HepG2 (cell line): Measurements from ENCODE around the gene CCDC157. TPM values are rescaled to one million over a fixed set of nuclear protein-coding genes. Genes with fewer than 3 reads are reported as not detected.

Experiments used
- DR1 ChIP-seq: sonication (generic); formaldehyde crosslinking; IDR thresholded peaks from 2 replicates; pipeline ENCODE4 v1.8.0; 2021; ENCODE audit warnings: mild to moderate bottlenecking, missing genetic modification reagents, inconsistent platforms
- ERF ChIP-seq: IDR thresholded peaks from 2 replicates; pipeline ENCODE4 v1.6.1; 2018; ENCODE audit warnings: missing biosample characterization, missing genetic modification reagents
- PRMT3 ChIP-seq: sonication (generic); formaldehyde crosslinking; IDR thresholded peaks from 2 replicates; pipeline ENCODE4 v1.8.1; 2022; ENCODE audit warnings: low read depth, mild to moderate bottlenecking, moderate library complexity, missing genetic modification reagents, borderline replicate concordance
- SIN3A ChIP-seq: IDR thresholded peaks from 2 replicates; pipeline ENCODE4 v1.6.1; 2011; ENCODE audit warnings: low read depth, mild to moderate bottlenecking, control low read depth, low read length, borderline replicate concordance
- SOX6 ChIP-seq, 2 experiments: fragments of 450-650 bp in 1 of 2; sonication (generic) in 1 of 2; formaldehyde crosslinking in 1 of 2; IDR thresholded peaks; 2 replicates each; pipeline versions ENCODE4 v1.4.0 to v1.6.1; 2017 to 2020; ENCODE audit warnings: antibody characterized with exemption in 1 of 2, mild to moderate bottlenecking in 1 of 2, missing genetic modification reagents in 1 of 2
- TCF12 ChIP-seq, 2 experiments: fragments of 450-650 bp in 1 of 2; sonication (generic) in 1 of 2; formaldehyde crosslinking in 1 of 2; IDR thresholded peaks; 2 replicates each; pipeline versions ENCODE4 v1.6.1 to v1.8.0; 2017 to 2022; ENCODE audit warnings: antibody characterized with exemption in 1 of 2, mild to moderate bottlenecking in 1 of 2, missing genetic modification reagents in 1 of 2, moderate library complexity in 1 of 2
- TEAD2 ChIP-seq: sonication (generic); formaldehyde crosslinking; IDR thresholded peaks from 2 replicates; pipeline ENCODE4 v1.9.0; 2021; ENCODE audit warnings: missing genetic modification reagents
- TFAP4 ChIP-seq: sonication (generic); IDR thresholded peaks from 2 replicates; pipeline ENCODE4 v1.6.1; 2016; ENCODE audit warnings: low read depth, borderline replicate concordance
- ZNF570 ChIP-seq: sonication (generic); formaldehyde crosslinking; IDR thresholded peaks from 2 replicates; pipeline ENCODE4 v1.4.0; 2020; ENCODE audit warnings: mild to moderate bottlenecking, missing genetic modification reagents, borderline replicate concordance
- ZNF749 ChIP-seq: sonication (generic); formaldehyde crosslinking; IDR thresholded peaks from 2 replicates; pipeline ENCODE4 v1.8.0; 2022; ENCODE audit warnings: mild to moderate bottlenecking, missing genetic modification reagents, moderate library complexity, borderline replicate concordance
- ZNF75D ChIP-seq: sonication (generic); formaldehyde crosslinking; IDR thresholded peaks from 2 replicates; pipeline ENCODE4 v1.8.1; 2023; ENCODE audit warnings: missing genetic modification reagents, mild to moderate bottlenecking, borderline replicate concordance
- ZNF777 ChIP-seq: sonication (generic); formaldehyde crosslinking; IDR thresholded peaks from 2 replicates; pipeline ENCODE4 v1.4.0; 2020; ENCODE audit warnings: missing genetic modification reagents
- ZNF788 ChIP-seq: sonication (generic); formaldehyde crosslinking; IDR thresholded peaks from 2 replicates; pipeline ENCODE4 v1.5.0; 2020; ENCODE audit warnings: mild to moderate bottlenecking, missing genetic modification reagents, borderline replicate concordance
- ZNF83 ChIP-seq: sonication (generic); formaldehyde crosslinking; IDR thresholded peaks from 2 replicates; pipeline ENCODE4 v1.4.0; 2020; ENCODE audit warnings: missing genetic modification reagents, mild to moderate bottlenecking, borderline replicate concordance
- ZSCAN12 ChIP-seq: sonication (generic); formaldehyde crosslinking; IDR thresholded peaks from 2 replicates; pipeline ENCODE4 v1.9.0; 2021; ENCODE audit warnings: mild to moderate bottlenecking, missing genetic modification reagents
- polyA plus RNA-seq, 8 experiments: library from polyadenylated mRNA; depleted of rRNA in 3 of 8; stranded (reverse) in 7 of 8; unstranded in 1 of 8; fragments of >200 nt; fragmentation: Illumina TruSeq in 4 of 8; extraction: Trizol in 4 of 8; gene quantifications; 2 replicates each; pipeline versions ENCODE4 v1.2.1 to v1.2.3, GENCODE V29; 2011 to 2016; ENCODE audit warnings: low read depth in 4 of 8, missing spikeins in 1 of 8, mixed read lengths in 1 of 8; ENCODE audit not compliant: insufficient read depth in 1 of 8
- total RNA-seq, 5 experiments: library from RNA; depleted of rRNA; stranded (reverse); fragments of >200 nt; fragmentation: Illumina TruSeq; extraction: Trizol; gene quantifications; 2 replicates each; pipeline ENCODE4 v1.2.3, GENCODE V29; 2016; ENCODE audit warnings: low read depth in 1 of 5
- TF ChIP-seq, protein P1 (sequence below): sonication (generic); formaldehyde crosslinking; IDR thresholded peaks from 2 replicates; pipeline ENCODE4 v1.8.1; 2023; ENCODE audit warnings: mild to moderate bottlenecking, moderate library complexity, missing genetic modification reagents
- TF ChIP-seq, protein P2 (sequence below): sonication (generic); formaldehyde crosslinking; IDR thresholded peaks from 2 replicates; pipeline ENCODE4 v1.5.0; 2020; ENCODE audit warnings: missing genetic modification reagents
- TF ChIP-seq, protein P3 (sequence below): sonication (generic); formaldehyde crosslinking; IDR thresholded peaks from 2 replicates; pipeline ENCODE4 v1.4.0; 2020; ENCODE audit warnings: mild to moderate bottlenecking, missing genetic modification reagents, borderline replicate concordance
- TF ChIP-seq, protein P4 (sequence below): sonication (generic); formaldehyde crosslinking; IDR thresholded peaks from 2 replicates; pipeline ENCODE4 v1.8.0; 2022; ENCODE audit warnings: missing genetic modification reagents, mild to moderate bottlenecking, inconsistent platforms, borderline replicate concordance
- TF ChIP-seq, protein P5 (sequence below): IDR thresholded peaks from 2 replicates; pipeline ENCODE4 v1.6.1; 2012; ENCODE audit warnings: low read depth, low read length, improper control_type of control experiment

The CCDC157 gene
- total and polyA plus RNA-seq, 2 of the 13 experiments (the other 11 are each of a cell fraction or from before 2014, with no cell fraction given): 1.4 to 1.6 TPM

DNA sequence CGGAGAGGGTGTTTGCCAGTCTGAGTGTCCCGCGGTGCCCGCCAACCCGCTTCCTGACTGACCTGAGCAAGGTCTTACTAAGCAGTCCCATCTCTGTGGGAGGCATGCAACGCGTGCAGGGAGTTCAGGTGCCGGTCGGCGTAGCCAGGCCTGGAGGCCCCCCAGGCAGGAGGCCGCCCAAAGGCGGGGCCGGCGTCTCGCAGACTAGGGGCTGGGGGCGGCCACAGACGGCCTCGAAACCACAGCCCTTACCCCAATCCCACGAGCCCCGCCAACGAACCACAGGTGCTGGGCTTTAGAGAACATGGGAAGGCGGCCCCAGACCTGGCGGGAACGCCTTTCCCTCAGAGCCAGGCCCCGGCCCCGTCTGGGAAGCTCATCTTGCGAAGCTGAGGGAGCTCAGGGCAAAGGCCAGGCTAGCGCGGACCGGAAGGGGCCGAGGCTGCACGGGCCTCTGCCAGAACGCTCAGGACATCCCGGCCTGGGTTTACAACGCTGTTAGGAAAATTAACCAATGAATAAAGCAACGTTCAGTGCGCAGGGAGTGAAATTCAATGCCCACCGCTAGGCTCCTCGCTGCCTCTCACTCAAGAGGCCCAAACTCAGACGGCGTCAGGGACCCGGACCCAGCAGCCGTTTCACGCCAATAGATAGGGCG, 66.6 kb downstream of the CCDC157 start (continued):
- TF ChIP-seq, protein P1, sequence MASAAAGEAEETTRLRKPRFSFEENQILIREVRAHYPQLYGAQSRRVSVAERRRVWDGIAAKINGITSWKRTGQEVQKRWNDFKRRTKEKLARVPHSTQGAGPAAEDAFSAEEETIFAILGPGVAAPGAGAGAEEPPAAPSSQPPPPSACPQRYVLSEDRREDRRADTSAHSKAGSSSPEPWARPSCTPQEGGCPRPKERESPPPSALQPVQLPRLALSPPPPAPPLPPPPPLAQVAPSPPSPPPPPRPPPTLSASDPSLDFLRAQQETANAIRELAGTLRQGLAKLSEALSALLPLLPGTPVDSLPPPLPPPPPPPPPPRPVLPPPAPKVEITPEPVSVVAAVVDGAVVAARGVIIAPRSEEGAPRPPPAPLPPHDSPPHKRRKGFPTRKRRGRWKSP (CRISPR knock-in tag): peak; percentile 65; the same call in 1 of the 2 replicates
- TF ChIP-seq DR1 (CRISPR knock-in tag) (peak; percentile 52), SOX6 (IDR thresholded peaks at IDR 0.05) (no peak), SOX6 (CRISPR knock-in tag; IDR thresholded peaks at IDR 0.05) (peak; percentile 63), PRMT3 (CRISPR knock-in tag) (no peak), ZNF570 (CRISPR knock-in tag) (peak; percentile 60; the same call in 1 of the 2 replicates), ZSCAN12 (CRISPR knock-in tag) (peak; percentile 76; the same call in 1 of the 2 replicates), TEAD2 (CRISPR knock-in tag) (peak; percentile 36; the same call in 1 of the 2 replicates), ZNF749 (CRISPR knock-in tag) (no peak; the same call in 1 of the 2 replicates), ZNF788 (peak; percentile 75; the same call in 1 of the 2 replicates), ERF (CRISPR knock-in tag) (peak; percentile 63; the same call in 1 of the 2 replicates), SIN3A (peak; percentile 30; the same call in 1 of the 2 replicates), TFAP4 (no peak), ZNF75D (no peak), TCF12 (IDR thresholded peaks at IDR 0.05) (no peak), TCF12 (CRISPR knock-in tag; IDR thresholded peaks at IDR 0.05) (peak; percentile 87), ZNF83 (peak; percentile 84; the same call in 1 of the 2 replicates), ZNF777 (CRISPR knock-in tag) (peak; percentile 81)
- TF ChIP-seq, protein P2, sequence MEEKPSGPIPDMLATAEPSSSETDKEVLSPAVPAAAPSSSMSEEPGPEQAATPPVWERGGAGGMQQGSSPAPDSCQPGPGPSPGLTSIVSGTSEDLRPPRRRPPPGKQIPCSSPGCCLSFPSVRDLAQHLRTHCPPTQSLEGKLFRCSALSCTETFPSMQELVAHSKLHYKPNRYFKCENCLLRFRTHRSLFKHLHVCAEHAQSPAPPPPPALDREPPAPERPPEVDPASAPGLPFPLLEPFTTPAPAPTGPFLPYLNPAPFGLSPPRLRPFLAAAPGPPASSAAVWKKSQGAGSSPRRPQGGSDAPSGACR: peak; percentile 75
- TF ChIP-seq, protein P3, sequence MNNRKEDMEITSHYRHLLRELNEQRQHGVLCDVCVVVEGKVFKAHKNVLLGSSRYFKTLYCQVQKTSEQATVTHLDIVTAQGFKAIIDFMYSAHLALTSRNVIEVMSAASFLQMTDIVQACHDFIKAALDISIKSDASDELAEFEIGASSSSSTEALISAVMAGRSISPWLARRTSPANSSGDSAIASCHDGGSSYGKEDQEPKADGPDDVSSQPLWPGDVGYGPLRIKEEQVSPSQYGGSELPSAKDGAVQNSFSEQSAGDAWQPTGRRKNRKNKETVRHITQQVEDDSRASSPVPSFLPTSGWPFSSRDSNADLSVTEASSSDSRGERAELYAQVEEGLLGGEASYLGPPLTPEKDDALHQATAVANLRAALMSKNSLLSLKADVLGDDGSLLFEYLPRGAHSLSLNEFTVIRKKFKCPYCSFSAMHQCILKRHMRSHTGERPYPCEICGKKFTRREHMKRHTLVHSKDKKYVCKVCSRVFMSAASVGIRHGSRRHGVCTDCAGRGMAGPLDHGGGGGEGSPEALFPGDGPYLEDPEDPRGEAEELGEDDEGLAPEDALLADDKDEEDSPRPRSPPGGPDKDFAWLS (CRISPR knock-in tag): peak; percentile 79; the same call in 1 of the 2 replicates
- TF ChIP-seq, protein P4, sequence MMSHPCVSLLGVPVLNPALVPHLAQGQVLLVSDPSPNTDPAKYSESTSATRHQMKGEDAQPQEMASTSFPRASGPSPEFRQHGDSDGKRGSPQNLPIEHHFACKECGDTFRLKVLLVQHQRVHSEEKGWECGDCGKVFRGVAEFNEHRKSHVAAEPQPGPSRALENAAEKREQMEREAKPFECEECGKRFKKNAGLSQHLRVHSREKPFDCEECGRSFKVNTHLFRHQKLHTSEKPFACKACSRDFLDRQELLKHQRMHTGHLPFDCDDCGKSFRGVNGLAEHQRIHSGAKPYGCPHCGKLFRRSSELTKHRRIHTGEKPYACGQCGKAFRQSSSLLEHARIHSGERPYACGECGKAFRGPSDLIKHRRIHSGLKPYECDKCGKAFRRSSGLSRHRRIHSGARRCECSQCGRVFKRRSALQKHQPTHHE: peak; percentile 90
- TF ChIP-seq, protein P5, sequence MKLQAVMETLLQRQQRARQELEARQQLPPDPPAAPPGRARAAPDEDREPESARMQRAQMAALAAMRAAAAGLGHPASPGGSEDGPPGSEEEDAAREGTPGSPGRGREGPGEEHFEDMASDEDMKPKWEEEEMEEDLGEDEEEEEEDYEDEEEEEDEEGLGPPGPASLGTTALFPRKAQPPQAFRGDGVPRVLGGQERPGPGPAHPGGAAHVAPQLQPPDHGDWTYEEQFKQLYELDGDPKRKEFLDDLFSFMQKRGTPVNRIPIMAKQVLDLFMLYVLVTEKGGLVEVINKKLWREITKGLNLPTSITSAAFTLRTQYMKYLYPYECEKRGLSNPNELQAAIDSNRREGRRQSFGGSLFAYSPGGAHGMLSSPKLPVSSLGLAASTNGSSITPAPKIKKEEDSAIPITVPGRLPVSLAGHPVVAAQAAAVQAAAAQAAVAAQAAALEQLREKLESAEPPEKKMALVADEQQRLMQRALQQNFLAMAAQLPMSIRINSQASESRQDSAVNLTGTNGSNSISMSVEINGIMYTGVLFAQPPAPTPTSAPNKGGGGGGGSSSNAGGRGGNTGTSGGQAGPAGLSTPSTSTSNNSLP: 0 out of 2 replicates have a peak, but pooled peaks have one; percentile 5
